ENCODE measurements around the gene SEC31B.

The SEC31B gene

DNA sequence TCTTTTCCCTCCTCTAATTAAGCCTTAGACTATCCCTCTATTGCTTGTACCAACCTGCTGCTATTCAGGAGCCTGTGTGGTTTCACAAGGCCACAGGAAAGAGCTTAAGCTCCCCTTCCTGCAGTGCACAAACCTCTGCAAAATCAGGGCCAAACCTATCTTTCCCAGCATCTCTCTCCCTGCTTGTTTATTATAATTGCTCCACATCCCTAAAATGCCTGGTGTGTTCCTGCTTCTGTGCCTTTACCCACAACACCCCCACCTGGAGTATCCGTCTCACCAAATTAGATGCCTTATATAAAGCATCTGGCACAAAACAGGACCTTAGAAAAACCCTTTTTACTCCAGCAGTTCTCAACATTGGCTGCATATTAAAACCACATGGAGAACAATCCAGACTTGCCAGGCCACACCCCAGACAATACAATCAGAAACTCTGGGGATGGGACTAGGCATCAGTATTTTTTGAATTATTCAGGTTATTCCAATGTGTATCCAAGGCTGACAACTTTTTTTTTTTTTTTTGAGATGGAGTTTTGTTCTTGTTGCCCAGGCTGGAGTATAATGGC, 16.7 kb downstream of the SEC31B start:
- no peak for DNase-seq (ENCODE audit: low read depth, low spot score)

DNA sequence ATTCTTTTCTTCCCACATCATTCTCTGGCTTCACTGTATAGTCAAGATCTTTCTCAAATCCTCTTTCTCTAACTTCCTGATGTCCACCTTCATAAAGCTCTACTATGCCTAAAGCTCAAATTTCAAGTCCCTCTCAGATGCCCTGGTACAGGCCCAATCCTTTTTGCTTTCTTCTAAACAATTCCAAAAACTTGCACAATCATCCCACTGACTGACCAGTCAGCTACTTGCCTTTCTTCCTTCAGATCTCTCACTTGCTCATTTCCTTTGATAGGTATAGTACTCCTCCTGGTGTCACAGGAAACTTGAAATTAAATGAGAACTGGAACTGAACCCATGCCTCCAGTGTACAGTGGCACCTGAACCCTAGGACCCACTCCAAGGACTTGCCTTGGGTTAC, 18.2 kb downstream of the SEC31B start:
- DNase-seq (ENCODE audit: low read depth, low spot score), result no peak

DNA sequence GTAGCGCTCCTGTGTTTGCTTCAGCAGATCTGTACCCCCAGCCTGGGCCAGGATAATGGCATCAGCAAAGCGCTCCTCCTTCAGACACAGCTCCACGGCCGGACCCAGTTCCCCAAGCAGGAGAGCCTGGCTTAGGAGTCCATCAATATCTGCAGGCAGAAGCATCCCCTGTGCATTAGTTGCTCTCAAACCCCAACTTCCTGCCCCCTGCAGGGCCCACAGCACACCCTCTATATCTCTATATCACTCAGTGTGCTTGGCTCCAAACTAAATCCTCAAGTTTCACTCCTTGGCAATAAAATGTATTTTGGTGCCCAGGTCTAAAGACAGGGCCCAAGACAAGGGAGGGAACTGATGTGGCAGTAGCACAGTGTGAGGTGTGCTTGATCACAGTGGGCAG, 21.6 kb downstream of the SEC31B start:
- DNase-seq (ENCODE audit: low read depth, low spot score), result no peak

DNA sequence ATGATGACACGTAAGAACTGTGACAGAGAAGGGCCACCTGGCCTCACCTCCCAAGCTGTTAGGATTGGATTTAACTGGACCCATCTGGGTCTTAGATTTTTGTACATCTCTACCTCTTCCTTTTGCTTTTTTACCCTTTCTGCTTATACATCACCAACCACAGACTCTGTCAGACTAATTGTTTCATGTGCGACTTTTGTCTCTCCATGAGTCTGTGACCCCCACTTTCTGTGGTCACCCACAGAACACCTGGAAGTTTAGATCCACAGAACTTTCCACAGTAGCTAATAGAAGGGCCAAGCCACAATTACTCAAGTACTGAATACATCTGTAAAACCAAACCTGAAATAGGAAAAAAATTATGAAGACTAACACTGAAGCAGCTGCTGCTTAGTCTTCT, 23.1 kb downstream of the SEC31B start:
- DNase-seq (ENCODE audit: low read depth, low spot score), result no peak

DNA sequence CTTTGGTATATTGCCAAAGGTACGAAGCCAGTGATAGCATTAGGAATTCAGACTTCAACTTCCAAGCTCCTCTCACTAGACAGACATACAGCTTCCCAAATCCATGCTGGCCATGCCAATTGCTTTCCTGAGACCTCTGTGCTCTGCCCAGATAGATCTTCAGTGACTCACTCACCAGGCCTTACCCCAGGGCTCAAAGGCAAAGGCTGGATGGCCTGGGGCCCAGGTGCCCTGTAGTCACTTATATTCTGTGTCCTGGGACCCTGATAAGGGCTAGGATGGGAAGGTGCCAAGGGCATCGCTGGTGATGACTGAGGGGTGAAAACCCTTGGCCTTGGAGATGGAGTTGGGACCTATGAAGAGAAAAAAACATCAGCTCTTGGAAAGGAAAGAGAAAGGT, 29.1 kb downstream of the SEC31B start:
- no peak for DNase-seq (ENCODE audit: low read depth, low spot score)

DNA sequence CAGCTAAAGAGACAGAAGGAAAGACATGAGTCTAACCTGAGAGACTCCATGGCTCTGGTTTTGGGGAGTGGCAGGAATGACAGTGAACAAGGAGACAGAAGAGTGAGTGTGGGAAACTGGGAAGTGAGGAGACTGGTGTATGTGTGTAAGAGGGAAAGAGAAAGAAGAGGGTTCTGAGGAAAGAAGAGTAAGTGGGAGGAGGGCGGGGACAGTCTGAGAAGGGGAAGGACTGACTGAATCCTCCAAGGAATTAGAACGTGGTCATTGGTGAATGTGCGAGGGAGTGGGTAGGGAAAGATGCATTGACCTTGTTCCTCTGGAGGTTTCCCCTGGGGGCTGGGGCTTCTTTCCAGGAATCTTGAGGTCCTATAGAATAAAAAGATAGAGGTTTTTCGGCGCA, 30.3 kb downstream of the SEC31B start:
- no peak for DNase-seq (ENCODE audit: low read depth, low spot score)

DNA sequence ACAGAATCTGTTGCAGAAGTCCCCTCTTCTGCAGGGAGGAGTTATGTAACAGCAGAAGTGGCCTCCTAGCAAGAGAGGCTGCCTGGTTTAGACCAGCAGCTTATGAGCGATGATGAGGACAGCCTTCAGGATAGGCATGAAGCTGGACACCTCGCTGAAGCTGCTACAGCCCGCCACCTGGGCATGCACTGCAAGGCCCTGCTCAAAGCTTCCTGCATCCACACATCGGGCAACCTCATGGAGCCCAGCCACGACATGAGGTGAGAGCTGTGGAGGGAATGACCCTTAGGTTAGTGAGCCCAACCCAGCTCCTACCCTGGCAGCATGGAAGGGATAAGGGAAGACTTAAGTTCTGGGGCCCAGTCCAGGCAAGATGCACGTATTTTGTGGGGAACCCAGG, 32.1 kb downstream of the SEC31B start:
- DNase-seq (ENCODE audit: low read depth, low spot score), result no peak

DNA sequence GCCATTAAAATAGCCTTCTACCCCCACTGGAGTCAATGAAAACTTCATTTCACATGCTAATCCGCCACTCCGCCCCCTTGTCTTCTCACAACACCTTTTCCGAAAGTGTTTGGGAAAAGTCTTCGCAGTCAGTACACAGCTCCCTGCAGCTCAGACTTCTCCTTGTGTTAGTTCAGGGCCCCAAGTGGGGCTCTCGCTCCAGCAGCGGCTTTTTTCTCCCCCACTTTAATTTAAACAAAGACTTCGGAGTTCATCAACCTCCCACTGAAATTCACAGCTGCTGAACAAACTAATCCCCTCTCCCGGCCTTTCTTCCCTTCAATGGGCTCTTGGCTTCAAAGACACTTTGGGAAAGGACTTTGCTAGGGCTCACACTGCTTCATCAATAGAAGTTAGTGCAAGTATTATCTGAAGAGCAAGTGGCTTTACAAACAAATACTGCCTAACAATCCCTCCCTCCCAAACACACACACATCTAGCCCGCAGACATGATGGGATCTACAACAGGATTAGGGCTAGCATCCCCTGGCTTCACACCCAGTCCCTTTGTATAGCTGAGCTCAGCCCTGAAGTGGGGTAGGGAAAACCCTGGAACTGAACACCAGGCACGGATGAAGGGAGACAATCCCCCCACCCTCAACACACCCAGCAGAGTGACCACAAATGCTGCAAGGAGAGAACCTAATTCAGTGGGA, 33.7 kb downstream of the SEC31B start:
- DNase-seq (ENCODE audit: low read depth, low spot score), result peak; percentile 67

DNA sequence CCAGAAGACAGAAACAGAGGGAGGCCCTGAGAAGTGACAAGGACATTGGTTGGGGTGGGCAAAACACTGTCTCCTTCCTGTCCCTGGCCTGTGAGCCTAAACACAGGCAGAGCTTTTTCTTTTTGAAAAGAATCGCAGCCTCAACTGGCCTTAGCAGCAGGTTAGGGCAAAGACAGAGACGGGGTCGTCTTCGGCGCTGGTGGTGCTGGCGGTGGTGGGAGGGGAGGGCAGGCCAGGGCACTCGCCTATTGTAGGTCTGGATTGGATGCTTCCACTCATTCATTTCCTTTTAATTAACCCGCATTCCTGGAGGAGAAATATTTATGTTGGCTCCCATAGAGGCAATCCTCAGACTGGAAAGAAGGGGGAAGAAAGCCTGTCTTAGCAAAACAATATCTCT, 34.3 kb downstream of the SEC31B start:
- peak; percentile 59 for DNase-seq (ENCODE audit: low read depth, low spot score)

DNA sequence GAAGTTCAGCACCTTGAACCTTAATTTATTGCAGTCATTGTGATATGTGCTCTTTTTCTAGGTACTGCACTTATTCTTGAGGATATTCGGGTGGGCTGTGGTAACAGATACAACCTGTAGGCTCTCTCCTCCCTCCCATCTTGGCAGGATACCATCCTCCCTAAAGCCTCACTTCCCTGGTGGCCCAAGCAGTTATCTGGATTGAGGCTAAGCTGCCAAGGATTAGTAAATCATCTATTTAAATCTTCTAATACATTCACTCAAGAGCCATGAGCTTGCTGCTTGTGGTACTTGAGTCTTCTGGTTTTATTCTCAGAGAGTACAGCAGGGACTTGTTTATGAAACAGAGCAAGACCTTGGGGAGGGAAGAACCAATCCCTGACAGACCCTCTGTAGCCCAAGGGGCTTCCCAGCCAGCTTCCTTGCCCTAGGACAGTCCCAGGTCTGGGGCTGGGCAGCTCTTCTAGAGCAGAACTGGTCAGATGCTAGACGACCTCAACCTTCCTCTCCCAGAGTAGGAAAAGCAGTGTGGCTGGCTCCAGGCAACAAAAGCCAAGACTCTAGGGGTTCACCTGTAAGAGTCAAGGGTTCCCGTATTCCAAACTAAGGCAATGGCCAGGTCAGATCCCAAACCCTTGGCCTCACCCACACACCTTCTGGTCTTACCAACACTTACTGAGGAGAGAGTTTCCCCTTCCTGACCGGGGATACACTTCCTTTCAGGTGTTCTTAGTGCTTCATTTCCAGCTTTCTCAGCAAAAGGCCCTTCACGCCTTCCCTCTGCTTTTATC, 35.6 kb downstream of the SEC31B start:
- no peak for DNase-seq (ENCODE audit: low read depth, low spot score)

DNA sequence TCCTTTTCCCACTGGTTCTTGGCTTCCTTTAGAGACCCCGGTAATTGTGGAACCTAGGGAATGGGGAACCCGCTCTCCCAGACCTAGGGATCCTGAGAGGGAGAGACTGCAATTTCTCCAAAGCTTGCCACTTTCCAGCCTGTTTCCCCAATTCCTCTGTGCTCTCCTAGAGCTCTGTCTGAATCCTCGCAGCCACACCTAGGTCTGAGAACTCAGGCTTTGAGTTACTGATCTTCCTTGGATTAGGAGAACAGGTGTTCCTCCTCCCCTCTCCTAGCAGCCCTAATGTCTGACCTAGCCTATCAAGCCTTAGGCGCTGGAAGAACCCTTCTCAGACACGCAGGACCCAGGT, 36.9 kb downstream of the SEC31B start:
- DNase-seq (ENCODE audit: low read depth, low spot score), result no peak

DNA sequence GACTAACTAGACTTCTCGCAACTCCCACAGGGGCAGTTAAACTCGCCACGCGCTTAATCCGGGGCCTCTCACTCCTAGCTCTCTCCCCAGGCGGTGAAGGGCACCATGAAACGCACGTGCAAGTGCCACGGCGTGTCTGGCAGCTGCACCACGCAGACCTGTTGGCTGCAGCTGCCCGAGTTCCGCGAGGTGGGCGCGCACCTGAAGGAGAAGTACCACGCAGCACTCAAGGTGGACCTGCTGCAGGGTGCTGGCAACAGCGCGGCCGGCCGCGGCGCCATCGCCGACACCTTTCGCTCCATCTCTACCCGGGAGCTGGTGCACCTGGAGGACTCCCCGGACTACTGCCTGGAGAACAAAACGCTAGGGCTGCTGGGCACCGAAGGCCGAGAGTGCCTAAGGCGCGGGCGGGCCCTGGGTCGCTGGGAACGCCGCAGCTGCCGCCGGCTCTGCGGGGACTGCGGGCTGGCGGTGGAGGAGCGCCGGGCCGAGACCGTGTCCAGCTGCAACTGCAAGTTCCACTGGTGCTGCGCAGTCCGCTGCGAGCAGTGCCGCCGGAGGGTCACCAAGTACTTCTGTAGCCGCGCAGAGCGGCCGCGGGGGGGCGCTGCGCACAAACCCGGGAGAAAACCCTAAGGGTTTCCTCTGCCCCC, 37.4 kb downstream of the SEC31B start:
- peak; percentile 85 for DNase-seq (ENCODE audit: low read depth, low spot score)

DNA sequence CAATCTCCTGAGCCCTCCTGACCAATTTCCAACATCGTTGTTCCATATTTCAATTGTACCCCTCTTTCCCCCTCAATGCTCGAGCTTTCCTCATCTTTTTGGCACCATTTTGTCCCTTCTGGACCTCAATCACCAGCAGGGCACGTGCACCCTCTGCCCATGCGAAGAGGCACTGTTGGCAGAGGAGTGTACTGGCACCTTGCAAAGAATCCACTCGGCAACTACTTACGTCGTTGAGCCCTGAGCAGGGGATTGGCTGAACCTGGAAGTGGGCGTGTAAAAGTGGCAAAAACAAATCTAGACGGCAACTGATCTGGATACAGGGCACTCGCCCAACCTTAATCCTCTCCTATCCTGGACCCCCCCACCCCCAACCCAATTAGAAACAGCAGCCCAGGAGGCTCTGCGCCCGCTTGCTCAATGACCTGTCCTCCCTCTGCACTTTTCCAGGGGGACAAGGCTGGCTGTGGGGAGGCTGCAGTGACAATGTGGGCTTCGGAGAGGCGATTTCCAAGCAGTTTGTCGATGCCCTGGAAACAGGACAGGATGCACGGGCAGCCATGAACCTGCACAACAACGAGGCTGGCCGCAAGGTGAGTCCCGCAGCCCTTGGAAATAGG, 38.1 kb downstream of the SEC31B start:
- peak; percentile 98 for DNase-seq (ENCODE audit: low read depth, low spot score)

DNA sequence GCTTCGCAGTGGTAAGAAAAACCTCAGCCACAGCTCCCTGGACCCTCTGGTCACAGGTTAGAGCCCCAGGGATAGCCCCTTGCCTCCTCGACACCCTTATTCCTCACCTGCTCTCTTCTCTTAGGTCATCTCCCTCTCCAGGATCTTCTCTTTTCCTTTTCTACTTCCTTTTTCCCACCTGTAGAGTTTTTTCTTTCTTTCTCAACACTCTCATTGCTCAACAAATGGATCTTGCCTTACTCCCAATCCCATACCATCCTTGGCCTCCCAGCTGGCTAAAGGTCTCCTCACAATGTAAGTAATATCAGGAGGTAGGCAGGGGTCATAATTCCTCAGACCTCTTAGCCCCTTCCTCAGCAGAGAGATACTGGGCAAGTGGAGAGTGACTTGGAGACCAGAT, 39.7 kb downstream of the SEC31B start:
- no peak for DNase-seq (ENCODE audit: low read depth, low spot score)

DNA sequence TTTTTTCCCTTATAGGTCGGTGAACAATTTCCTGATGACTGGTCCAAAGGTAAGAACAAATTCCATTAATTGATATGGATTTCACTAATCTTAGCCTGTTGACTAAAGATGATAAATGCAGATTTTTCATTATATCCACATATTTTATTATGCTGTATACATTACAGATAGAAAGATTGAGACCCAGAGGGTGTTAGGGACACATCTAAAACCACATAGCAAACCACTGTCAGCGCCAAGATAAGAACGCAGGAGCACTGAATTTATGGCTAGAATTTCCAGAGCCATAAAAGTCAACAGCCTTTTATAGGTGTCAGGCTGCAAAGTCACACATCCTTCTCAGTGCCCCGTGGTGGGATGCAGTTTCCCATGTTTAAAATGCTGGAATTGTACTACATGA, 40.6 kb downstream of the SEC31B start:
- DNase-seq (ENCODE audit: low read depth, low spot score), result no peak

DNA sequence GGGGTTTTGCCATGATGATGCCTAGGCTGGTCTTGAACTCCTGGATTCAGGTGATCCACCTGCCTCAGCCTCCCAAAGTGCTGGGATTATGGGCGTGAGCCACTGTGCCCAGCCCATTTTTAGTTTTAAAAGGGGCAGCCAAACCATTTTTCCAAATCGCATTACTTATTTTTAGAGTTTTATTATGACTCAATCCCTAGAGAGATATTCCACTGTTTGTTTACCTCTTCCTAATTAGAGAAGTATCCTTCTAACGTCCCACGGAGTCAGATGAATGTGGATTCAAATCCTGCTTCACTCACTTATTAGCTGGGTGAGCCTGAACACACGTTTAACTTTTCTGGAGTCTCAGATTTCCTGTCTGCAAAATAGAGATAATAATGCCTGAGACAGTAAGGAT, 41.7 kb downstream of the SEC31B start:
- DNase-seq (ENCODE audit: low read depth, low spot score), result no peak

DNA sequence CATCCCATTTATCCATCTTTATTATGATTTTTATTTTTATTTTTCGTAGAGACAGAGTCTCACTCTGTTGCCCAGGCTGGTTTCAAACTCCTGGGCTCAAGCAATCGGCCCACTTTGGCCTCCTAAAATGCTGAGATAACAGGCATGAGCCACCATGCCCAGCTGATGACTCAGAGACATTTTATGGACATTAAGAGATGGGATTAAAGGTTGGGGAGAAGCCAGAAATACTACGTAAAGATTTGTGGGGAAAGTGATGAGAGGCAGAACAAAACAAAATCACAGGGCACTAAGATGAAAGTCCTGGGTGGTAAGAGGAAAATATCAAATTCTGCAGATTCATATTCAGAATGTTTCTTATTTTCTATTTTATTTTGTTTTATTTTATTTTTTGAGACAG, 49.3 kb downstream of the SEC31B start:
- no peak for DNase-seq (ENCODE audit: low read depth, low spot score)

DNA sequence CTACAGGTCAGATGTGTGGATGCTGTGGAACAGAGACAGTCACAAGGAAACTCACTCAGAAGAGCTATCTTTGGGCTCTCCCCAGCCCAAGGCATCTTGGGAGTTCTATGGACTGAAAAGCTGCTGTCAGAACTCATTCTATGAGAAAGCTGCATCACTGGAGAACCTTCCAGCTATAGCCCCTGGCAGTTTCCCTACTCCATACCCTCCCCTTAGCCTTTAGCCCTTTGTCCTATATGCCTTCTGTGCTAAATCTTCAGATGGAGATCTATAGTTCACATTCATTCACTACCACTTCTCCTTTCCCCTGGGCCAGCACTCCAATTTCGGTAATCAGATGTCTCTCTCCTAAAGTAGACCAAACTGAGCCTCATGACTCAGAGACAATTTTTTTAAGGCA, 49.9 kb downstream of the SEC31B start:
- DNase-seq (ENCODE audit: low read depth, low spot score), result no peak

DNA sequence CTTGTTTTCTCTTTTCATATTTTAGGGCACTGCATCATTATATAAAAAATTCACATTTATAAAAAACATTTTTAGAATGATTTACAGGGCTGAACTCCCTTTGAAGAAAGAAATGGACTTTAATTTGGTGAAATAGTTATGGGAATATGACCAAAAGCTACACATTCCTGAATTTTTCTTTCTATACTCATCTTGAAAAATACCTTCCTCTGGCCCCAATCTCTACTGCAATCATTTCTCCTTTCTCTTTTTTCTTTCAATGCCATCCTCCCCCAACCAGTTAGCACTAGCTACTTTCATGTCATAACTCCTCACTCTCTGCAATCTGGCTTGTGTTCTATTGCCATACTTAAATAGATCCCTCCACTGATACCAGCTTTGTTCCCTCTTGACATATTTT, 50.7 kb downstream of the SEC31B start:
- no peak for DNase-seq (ENCODE audit: low read depth, low spot score)

DNA sequence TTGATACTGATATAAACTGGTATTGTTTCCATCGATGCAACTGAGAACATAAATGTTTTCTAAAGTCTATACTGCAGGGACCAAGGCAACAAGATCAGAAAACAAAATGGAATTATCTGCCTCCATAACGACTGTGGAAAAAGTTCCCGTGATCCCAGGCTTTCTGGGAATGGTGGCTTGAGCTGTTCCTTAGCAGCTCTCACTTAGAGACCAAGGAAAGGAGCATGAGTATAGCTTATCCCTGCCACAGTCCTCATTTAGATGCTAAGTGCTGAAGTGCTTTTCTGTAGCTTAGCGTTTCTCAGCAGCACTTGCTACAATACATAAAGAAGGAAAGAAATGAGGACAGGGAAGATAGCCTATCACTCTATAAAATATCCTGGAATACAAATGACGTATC, 51.3 kb downstream of the SEC31B start:
- DNase-seq (ENCODE audit: low read depth, low spot score), result no peak

DNA sequence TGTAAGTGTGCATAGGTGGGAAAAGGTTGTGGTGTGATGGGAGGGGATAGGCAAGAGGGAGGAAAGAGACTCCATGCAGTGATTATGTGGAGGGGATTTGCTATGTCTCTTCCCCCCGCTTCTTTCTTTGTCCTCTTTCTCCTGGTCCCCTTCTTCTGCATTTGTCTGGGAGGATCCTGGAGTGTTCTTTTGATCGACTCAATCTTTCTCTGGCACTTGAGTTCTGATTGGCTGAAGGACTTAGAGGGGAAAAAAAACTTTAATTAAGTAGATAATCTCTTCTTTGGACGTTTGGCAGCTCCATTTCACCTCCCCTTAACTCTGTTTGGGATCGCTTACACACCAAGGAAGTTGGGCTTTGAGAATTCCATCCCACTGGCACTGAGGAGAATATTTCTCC, 57.0 kb downstream of the SEC31B start, which contains the start of gene WNT8B:
WNT8B (plus strand) TSS at position 301 of the 400 bp plus-strand sequence. CDS start 160 bp downstream, outside the sequence.
- no peak for DNase-seq (ENCODE audit: low read depth, low spot score)

DNA sequence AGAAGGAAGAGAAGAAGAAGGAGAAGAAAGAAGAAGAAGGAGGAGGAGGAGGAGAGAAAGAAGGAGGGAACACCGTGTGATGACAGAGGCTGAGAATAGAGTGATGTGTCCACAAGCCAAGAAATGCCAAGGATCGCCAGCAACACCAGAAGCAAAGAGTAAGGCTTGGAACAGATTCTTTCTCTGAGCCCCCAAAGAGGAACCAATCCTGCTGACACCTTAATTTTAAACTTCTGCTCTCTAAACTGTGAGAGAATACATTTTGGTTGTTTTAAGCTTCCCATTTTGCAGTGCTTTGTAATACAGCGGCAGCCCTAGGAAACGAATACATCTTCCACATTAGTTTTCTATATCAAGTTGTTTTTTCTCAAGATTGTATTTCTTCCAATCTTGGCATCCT, 70.7 kb downstream of the SEC31B start:
- no peak for DNase-seq (ENCODE audit: low read depth, low spot score)
